ENCODE results near the gene JAGN1. TPM values are rescaled to one million over a fixed set of nuclear protein-coding genes. Genes with fewer than 3 reads are reported as not detected.

JAGN1 gene
- total RNA-seq, 1 donor from 2014 or later = 28.5 TPM

DNA sequence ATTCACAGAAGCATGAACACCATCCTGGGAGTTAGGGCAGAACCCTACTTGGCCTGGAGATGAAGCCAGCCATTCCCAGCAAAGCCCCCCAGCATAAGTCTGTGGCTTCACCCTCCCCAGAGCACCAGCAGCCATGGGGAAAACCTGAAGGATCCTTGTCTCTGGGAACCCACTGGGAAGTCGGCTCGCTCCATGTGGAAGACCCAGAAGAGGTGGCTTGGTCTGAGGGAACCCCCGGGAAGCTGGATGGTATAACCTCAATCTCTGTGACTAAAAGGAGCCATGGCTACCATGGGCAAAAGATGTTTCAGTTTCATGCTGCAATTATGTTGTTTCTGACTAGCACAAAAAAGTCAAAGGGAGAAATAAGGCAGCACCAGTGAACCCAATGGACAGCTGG lies 34.8 kb upstream of the JAGN1 start:
- Mint-ChIP-seq H3K27ac (ENCODE audit: unreplicated experiment) (no peak overlapping the region), H3K9me3 (ENCODE audit: unreplicated experiment) (no peaks in the 10 kb centered on the region)
- TF ChIP-seq CTCF (IDR thresholded peaks at IDR 0.05) = no peak

GRCh38 chr3:9859530-9860025 lies 30.8 kb upstream of the JAGN1 start:
- DNase-seq (ENCODE audit: extremely low spot score, unreplicated experiment) = no peak
- Mint-ChIP-seq H3K9me3 (ENCODE audit: unreplicated experiment) (no peaks in the 10 kb centered on the region), H3K4me3 (ENCODE audit: unreplicated experiment) (no peak overlapping the region), H3K27me3 (ENCODE audit: unreplicated experiment) (no peaks in the 10 kb centered on the region), H3K36me3 (ENCODE audit: unreplicated experiment) (no peaks in the 10 kb centered on the region), H3K4me1 (ENCODE audit: unreplicated experiment) (peaks cover 18% of the 10 kb centered on the region), H3K27ac (ENCODE audit: unreplicated experiment) (no peak overlapping the region)
- no peak for TF ChIP-seq CTCF (IDR thresholded peaks at IDR 0.05)

More for the DNA sequence above, 34.8 kb upstream of the JAGN1 start:
- Mint-ChIP-seq H3K4me3 (ENCODE audit: unreplicated experiment) (no peak overlapping the region), H3K4me1 (ENCODE audit: unreplicated experiment) (no peaks in the 10 kb centered on the region), H3K36me3 (ENCODE audit: unreplicated experiment) (no peaks in the 10 kb centered on the region), H3K27me3 (ENCODE audit: unreplicated experiment) (peaks cover 18% of the 10 kb centered on the region)
- no peak for DNase-seq (ENCODE audit: extremely low spot score, unreplicated experiment)

DNA sequence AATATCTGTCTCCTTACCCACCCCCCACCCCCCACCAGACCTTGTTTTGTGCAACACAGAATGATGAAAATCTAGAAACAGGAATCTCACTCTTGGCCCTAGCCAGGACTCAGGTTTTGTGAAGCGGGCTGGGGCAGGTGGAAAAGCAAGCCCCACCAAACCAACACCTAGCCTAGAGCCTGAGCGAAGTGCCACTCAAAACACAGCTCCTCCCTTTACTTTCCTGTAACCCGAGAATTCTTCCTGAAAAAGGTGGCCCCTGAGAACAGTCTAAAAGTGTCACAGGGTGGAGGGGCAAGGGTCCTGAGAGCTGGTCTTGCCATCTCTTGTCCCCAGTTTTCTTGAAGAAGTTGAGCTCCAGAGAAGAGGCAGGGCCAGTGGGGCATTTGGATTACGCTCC lies 29.2 kb upstream of the JAGN1 start:
- no peaks in the 10 kb centered on the region for H3K27me3 Mint-ChIP-seq (ENCODE audit: unreplicated experiment)
- H3K9me3 Mint-ChIP-seq (ENCODE audit: unreplicated experiment) = no peaks in the 10 kb centered on the region
- H3K27ac Mint-ChIP-seq (ENCODE audit: unreplicated experiment) = no peak overlapping the region
- no peak for TF ChIP-seq CTCF (IDR thresholded peaks at IDR 0.05)
- H3K4me3 Mint-ChIP-seq (ENCODE audit: unreplicated experiment) = no peak overlapping the region
- H3K36me3 Mint-ChIP-seq (ENCODE audit: unreplicated experiment) = no peaks in the 10 kb centered on the region
- DNase-seq (ENCODE audit: extremely low spot score, unreplicated experiment) = no peak
- peaks cover 23% of the 10 kb centered on the region for H3K4me1 Mint-ChIP-seq (ENCODE audit: unreplicated experiment)

DNA sequence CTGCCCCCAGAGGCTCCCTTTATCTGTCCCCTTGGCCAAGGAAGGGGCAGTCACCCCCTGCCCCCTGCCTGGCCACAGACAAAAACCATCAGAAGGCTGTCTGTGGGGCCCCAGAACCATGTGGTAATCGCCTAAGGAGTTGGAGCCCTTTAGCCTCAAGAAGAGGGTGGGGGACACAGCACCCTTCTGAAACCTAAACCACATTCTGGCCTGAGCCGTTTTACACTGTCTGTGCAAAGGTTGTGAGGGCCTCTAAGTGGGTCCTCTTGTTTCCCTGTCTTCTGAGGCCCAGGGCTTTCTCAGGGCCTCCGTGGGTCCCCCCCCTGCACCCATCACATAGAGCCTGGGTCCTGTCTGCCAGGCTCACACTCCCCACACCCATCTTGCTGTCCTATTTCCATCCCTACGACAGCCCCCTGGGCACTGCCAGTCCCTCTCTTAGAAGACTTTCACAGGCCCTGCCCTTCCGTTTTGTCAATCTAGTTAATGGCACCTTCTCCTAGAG lies 28.7 kb upstream of the JAGN1 start:
- no peak for DNase-seq (ENCODE audit: extremely low spot score, unreplicated experiment)
- no peaks in the 10 kb centered on the region for H3K36me3 Mint-ChIP-seq (ENCODE audit: unreplicated experiment)
- no peak overlapping the region for H3K27ac Mint-ChIP-seq (ENCODE audit: unreplicated experiment)
- TF ChIP-seq CTCF (IDR thresholded peaks at IDR 0.05) = no peak
- H3K27me3 Mint-ChIP-seq (ENCODE audit: unreplicated experiment) = no peaks in the 10 kb centered on the region
- H3K4me3 Mint-ChIP-seq (ENCODE audit: unreplicated experiment) = no peak overlapping the region
- peaks cover 23% of the 10 kb centered on the region for H3K4me1 Mint-ChIP-seq (ENCODE audit: unreplicated experiment)
- H3K9me3 Mint-ChIP-seq (ENCODE audit: unreplicated experiment) = no peaks in the 10 kb centered on the region

DNA sequence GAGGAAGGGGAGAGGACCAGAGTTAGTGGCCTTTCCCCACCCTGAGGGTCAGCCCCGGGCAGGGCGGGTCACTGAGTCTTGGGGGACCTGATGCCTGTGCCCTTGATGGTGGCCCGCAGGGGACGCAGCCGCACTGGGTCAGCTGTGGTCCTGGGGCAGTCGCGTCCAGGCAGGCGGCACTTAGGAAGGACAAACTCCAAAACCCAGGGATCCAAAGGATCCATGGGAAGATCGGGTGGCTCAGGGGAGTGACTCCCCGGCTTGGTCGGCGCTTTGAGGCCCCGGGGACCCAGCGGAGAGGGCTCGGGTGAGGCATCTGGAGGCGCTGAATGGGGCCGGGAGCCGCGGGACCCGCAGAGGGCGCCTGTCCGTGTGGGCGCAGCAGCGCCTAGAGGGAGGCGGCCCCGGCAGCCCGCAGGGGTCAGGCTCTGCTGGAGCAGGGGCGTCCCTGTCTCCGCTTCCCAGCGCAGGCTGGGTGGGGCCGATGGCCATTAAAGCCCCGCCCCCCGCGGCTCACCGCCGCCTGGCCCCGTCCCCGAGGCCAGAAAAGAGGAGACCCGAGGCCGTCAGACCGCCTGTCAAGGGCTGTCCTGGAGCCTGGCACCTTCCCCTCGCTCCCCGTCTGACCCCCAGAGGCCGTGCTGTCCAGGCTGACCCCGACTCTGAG lies 27.9 kb upstream of the JAGN1 start:
- DNase-seq (ENCODE audit: extremely low spot score, unreplicated experiment) = no peak
- TF ChIP-seq CTCF (IDR thresholded peaks at IDR 0.05) = no peak
- Mint-ChIP-seq H3K4me3 (ENCODE audit: unreplicated experiment) (no peak overlapping the region), H3K27me3 (ENCODE audit: unreplicated experiment) (no peaks in the 10 kb centered on the region), H3K36me3 (ENCODE audit: unreplicated experiment) (no peaks in the 10 kb centered on the region), H3K4me1 (ENCODE audit: unreplicated experiment) (peaks cover 23% of the 10 kb centered on the region), H3K9me3 (ENCODE audit: unreplicated experiment) (no peaks in the 10 kb centered on the region), H3K27ac (ENCODE audit: unreplicated experiment) (no peak overlapping the region)
